ENCODE data around the gene RUFY1.

Gene RUFY1

GRCh38 chr5:179621551-179622214, 71.3 kb downstream of the RUFY1 start:
- no peak for TF ChIP-seq CTCF (IDR thresholded peaks at IDR 0.05; ENCODE audit: borderline replicate concordance, extremely low read depth, low read length, poor library complexity, severe bottlenecking)
- TF ChIP-seq EZH2 (IDR thresholded peaks at IDR 0.05; ENCODE audit: borderline replicate concordance, low read depth, low read length, severe bottlenecking): no peak
- Histone ChIP-seq H3K4me1 (ENCODE audit: insufficient read depth, low read length) (peaks cover 61% of the 10 kb centered on the region), H3K27ac (ENCODE audit: low read length) (peak overlapping the region; percentile 64), H3K27me3 (ENCODE audit: insufficient read depth, low read length, poor library complexity) (no peaks in the 10 kb centered on the region), H3K4me3 (ENCODE audit: low read depth in 1 of 2, low read length in 2 of 2) (peak overlapping the region; percentile 82 to 85), H2AFZ (ENCODE audit: low read depth, low read length) (no peak overlapping the region), H3K4me2 (ENCODE audit: insufficient read depth, low read length) (peak overlapping the region; percentile 89), H3K36me3 (ENCODE audit: insufficient read depth, low read length) (peaks cover 66% of the 10 kb centered on the region), H3K9ac (ENCODE audit: low read depth, low read length) (peak overlapping the region; percentile 100), H3K79me2 (ENCODE audit: insufficient read depth, low read length) (peaks cover 90% of the 10 kb centered on the region), H4K20me1 (ENCODE audit: insufficient read depth, low read length) (peaks cover 66% of the 10 kb centered on the region), H3K9me3 (ENCODE audit: insufficient read depth, low read length, severe bottlenecking) (no peaks in the 10 kb centered on the region)
- ATAC-seq (ENCODE audit: insufficient read depth, low read depth): no peak
- DNase-seq: no peak

DNA sequence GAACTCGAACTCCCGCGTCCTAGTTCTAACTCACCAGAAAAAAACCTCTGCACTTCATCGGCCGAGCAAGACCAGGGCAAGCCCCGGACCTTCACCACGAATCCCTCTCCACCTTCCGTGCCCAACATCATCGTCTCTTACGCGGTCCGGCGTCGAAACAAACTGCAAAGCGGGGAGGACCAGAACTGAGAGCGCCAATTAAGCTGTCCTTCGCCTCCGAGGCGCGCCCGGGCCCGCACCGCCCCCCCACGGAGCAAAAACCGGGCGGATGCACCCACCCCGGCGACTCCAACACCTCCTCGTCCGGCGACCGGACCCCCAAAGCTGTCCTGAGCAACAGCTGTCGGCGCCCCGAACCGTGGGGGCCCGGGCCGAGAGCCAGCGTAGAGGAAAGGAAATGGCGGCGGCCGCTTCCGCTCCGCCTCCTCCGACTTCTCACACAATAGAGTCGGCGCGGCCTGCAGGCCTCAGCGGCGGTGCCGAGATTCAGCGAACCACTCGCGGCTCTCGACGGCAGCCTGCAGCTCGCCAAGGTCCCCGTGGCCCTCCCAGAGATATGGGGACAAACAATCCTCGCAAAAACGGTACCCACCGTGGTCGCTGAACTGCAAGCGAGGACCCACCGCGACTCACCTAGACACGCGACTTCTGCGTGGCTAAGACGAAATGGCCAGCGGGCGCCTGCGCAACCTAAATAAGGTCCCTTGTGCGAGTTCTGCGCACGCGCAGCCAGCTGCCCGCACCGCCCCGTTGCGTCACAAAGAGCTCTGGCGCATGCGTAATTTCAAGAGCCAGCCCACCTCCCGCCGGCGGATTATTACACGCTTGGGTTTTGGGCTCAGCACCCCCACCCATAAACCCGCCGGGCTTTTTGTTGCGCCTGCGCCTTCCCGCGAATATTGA, 72.9 kb downstream of the RUFY1 start, which contains the start of gene HNRNPH1:
Gene HNRNPH1, minus strand, starts transcription at position 669 of the 903 bp plus-strand sequence. Its CDS starts 538 bp downstream, at position 131.
- Histone ChIP-seq H3K27ac (ENCODE audit: low read length) (peak within 1 kb of the TSS; percentile 98), H3K27me3 (ENCODE audit: insufficient read depth, low read length, poor library complexity) (no peaks in the 10 kb centered on the region), H3K9ac (ENCODE audit: low read depth, low read length) (peak within 1 kb of the TSS; percentile 100), H3K4me2 (ENCODE audit: insufficient read depth, low read length) (peak within 1 kb of the TSS; percentile 89), H4K20me1 (ENCODE audit: insufficient read depth, low read length) (peaks cover 50% of the 10 kb centered on the region), H2AFZ (ENCODE audit: low read depth, low read length) (peak within 1 kb of the TSS; percentile 81), H3K9me3 (ENCODE audit: insufficient read depth, low read length, severe bottlenecking) (no peaks in the 10 kb centered on the region), H3K4me3 (ENCODE audit: low read depth in 1 of 2, low read length in 2 of 2) (peak within 1 kb of the TSS; percentile 82 to 85), H3K36me3 (ENCODE audit: insufficient read depth, low read length) (peaks cover 50% of the 10 kb centered on the region), H3K79me2 (ENCODE audit: insufficient read depth, low read length) (peaks cover 74% of the 10 kb centered on the region), H3K4me1 (ENCODE audit: insufficient read depth, low read length) (peaks cover 49% of the 10 kb centered on the region)
- peak; percentile 10 for TF ChIP-seq CTCF (IDR thresholded peaks at IDR 0.05; ENCODE audit: borderline replicate concordance, extremely low read depth, low read length, poor library complexity, severe bottlenecking)
- TF ChIP-seq EZH2 (IDR thresholded peaks at IDR 0.05; ENCODE audit: borderline replicate concordance, low read depth, low read length, severe bottlenecking): no peak
- DNase-seq (peak; percentile 99), ATAC-seq (ENCODE audit: insufficient read depth, low read depth) (peak; percentile 71)

DNA sequence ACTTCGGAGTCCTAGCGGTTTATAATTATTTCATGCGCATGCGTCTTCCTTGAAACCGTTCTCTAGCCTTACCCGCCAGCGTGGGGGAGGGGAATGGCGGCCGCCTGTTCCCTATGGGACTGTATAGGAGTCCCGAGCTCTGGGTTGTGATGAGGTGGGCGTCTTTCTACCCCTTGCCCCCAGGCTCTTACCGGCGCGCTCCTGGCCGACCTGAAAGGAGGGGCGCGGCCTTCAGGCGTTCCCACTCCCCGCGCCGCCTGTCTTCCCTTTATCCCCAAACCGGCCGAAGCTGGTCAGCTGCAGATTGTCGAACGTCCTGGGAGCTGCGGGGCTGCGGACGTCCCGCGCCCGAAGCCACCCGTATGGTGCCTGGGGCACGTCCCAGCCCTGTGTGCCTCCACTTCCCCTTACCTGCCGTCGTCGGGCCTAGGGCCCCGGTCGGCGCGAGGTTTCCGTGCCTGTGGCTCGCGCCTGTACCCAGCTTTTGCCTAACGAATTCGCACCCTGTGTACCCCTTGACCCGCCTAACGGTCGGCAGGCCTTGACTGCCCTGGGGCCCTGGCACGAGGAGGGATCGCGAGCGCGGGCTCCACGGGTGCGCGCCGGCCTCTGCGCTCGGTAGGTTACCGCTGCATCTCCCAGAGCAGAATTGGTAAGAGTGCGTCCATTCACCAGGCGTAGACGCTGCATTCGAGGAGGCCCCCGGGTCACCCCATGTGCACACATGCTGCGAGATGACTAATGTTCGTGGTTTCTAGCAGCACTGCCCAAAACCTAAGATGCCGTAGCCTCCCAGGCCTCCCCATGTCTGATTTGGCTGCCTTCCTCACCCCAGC, 73.8 kb downstream of the RUFY1 start:
- Histone ChIP-seq H4K20me1 (ENCODE audit: insufficient read depth, low read length) (peaks cover 41% of the 10 kb centered on the region), H3K4me1 (ENCODE audit: insufficient read depth, low read length) (peaks cover 40% of the 10 kb centered on the region), H3K9me3 (ENCODE audit: insufficient read depth, low read length, severe bottlenecking) (no peaks in the 10 kb centered on the region), H3K27ac (ENCODE audit: low read length) (peak overlapping the region; percentile 96), H3K27me3 (ENCODE audit: insufficient read depth, low read length, poor library complexity) (no peaks in the 10 kb centered on the region), H3K79me2 (ENCODE audit: insufficient read depth, low read length) (peaks cover 65% of the 10 kb centered on the region), H3K4me3 (ENCODE audit: low read depth in 1 of 2, low read length in 2 of 2) (peak overlapping the region; percentile 49 to 66), H2AFZ (ENCODE audit: low read depth, low read length) (peak overlapping the region; percentile 81), H3K9ac (ENCODE audit: low read depth, low read length) (peak overlapping the region; percentile 97), H3K4me2 (ENCODE audit: insufficient read depth, low read length) (peak overlapping the region; percentile 82), H3K36me3 (ENCODE audit: insufficient read depth, low read length) (peaks cover 42% of the 10 kb centered on the region)
- TF ChIP-seq CTCF (IDR thresholded peaks at IDR 0.05; ENCODE audit: borderline replicate concordance, extremely low read depth, low read length, poor library complexity, severe bottlenecking) (no peak), EZH2 (IDR thresholded peaks at IDR 0.05; ENCODE audit: borderline replicate concordance, low read depth, low read length, severe bottlenecking) (no peak)
- ATAC-seq (ENCODE audit: insufficient read depth, low read depth) (peak; percentile 46), DNase-seq (peak; percentile 63)

Data from DND-41 (cell line).